HepG2 (cell line): ENCODE data around the gene TRABD. TPM values are rescaled to one million over a fixed set of nuclear protein-coding genes. Genes with fewer than 3 reads are reported as not detected.

Experiments used
- DMTF1 ChIP-seq: sonication (generic); formaldehyde crosslinking; IDR thresholded peaks from 2 replicates; pipeline ENCODE4 v1.4.0; 2020; ENCODE audit warnings: mild to moderate bottlenecking, missing genetic modification reagents
- MED13 ChIP-seq: sonication (generic); formaldehyde crosslinking; IDR thresholded peaks from 2 replicates; pipeline ENCODE4 v1.5.0; 2020; ENCODE audit warnings: missing genetic modification reagents
- PPARG ChIP-seq: conservative IDR thresholded peaks from 2 replicates; pipeline ENCODE4 v1.6.1; 2016; ENCODE audit warnings: missing biosample characterization, missing genetic modification reagents
- ZFP41 ChIP-seq: sonication (generic); formaldehyde crosslinking; IDR thresholded peaks from 2 replicates; pipeline ENCODE4 v1.4.0; 2020; ENCODE audit warnings: mild to moderate bottlenecking, missing genetic modification reagents, borderline replicate concordance
- ZMAT5 ChIP-seq: sonication (generic); formaldehyde crosslinking; IDR thresholded peaks from 2 replicates; pipeline ENCODE4 v1.5.0; 2020; ENCODE audit warnings: mild to moderate bottlenecking, low read depth, missing genetic modification reagents, borderline replicate concordance
- ZSCAN31 ChIP-seq: sonication (generic); formaldehyde crosslinking; IDR thresholded peaks from 2 replicates; pipeline ENCODE4 v1.5.0; 2020; ENCODE audit warnings: low read depth, mild to moderate bottlenecking, missing genetic modification reagents
- ZUFSP ChIP-seq: sonication (generic); formaldehyde crosslinking; IDR thresholded peaks from 2 replicates; pipeline ENCODE4 v1.9.0; 2021; ENCODE audit warnings: missing genetic modification reagents, mild to moderate bottlenecking, borderline replicate concordance
- polyA plus RNA-seq, 8 experiments: library from polyadenylated mRNA; depleted of rRNA in 3 of 8; stranded (reverse) in 7 of 8; unstranded in 1 of 8; fragments of >200 nt; fragmentation: Illumina TruSeq in 4 of 8; extraction: Trizol in 4 of 8; gene quantifications; 2 replicates each; pipeline versions ENCODE4 v1.2.1 to v1.2.3, GENCODE V29; 2011 to 2016; ENCODE audit warnings: low read depth in 4 of 8, missing spikeins in 1 of 8, mixed read lengths in 1 of 8; ENCODE audit not compliant: insufficient read depth in 1 of 8
- total RNA-seq, 5 experiments: library from RNA; depleted of rRNA; stranded (reverse); fragments of >200 nt; fragmentation: Illumina TruSeq; extraction: Trizol; gene quantifications; 2 replicates each; pipeline ENCODE4 v1.2.3, GENCODE V29; 2016; ENCODE audit warnings: low read depth in 1 of 5

TRABD gene
- total and polyA plus RNA-seq, 2 of the 13 experiments (the other 11 are each of a cell fraction or from before 2014, with no cell fraction given) = 21.5 to 28.9 TPM

- TF ChIP-seq DMTF1 (CRISPR knock-in tag) (no peak), ZSCAN31 (no peak), MED13 (CRISPR knock-in tag) (no peak), ZFP41 (CRISPR knock-in tag) (no peak), ZUFSP (CRISPR knock-in tag) (no peak), ZMAT5 (no peak), PPARG (CRISPR knock-in tag) (no peak)
Observed at GRCh38 chr22:50216055-50216683, 30.5 kb downstream of the TRABD start (continued).
